ENCODE data around the gene GRXCR2. TPM values are rescaled to one million over a fixed set of nuclear protein-coding genes. Genes with fewer than 3 reads are reported as not detected.

GRXCR2 gene
- total RNA-seq, 1 experiment from 2014 or later: not detected

DNA sequence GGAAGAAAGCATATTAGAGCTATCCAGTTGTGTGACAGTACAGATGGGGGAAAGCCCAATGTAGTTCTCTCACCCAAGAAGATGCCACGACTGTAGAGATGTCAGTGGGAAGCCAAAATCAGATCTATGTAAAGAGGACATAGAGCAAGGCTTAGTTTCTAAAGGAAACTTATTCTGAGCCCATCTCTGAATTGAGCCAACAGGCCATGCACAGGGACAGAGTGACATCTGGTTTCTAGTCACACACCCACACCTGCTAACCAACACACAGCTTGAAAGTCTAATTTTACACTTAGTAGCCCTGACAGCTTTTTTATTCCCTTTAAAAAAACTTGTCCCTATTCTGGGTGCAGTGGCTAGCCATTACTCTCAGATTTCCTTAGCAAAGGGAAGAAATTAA is 59.9 kb downstream of the GRXCR2 start:
- no TSS peak for BruUV-seq (replicated peaks)

DNA sequence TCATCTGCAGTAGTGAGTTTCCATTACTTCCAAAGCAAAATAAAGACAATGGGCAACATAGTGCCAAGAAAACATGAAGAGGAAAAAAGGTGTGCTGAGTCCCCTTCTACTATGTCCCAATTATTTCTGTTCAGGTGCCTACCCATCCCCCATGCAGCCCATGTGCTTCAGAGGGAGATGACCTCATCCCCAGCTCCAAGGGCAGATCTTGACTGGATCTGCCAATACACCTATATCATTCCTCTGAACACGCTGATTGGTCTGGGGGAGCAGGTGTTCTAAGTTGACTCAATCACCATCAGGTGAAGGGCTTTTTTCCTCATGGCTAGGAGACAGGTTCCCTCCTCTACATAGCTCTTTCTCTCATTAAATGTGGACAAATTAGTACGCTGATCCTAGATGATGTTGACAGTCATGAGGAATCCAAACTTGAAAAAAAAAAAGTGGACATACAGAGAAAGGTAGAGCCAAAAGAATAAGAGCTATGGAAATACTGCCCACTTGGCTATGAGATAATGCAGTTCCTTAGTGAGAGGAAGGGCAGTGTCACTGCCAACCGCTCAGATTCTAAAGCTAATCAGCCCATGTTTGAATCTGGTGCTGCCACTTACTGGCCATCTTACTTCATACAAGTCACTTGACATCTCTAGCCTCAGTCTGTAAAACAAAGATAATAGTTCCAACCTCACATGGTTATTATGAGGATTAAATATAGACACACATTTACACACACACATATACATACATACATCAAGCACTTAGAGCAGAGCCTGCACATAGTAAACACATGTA is 60.8 kb downstream of the GRXCR2 start:
- H3K9me3 Mint-ChIP-seq (ENCODE audit: unreplicated experiment): no peaks in the 10 kb centered on the region
- ChIA-PET POLR2A (interaction anchor here (0.6 to 1.2 kb wide), 2 partner anchors 8 to 285 kb away, joined by 3 read pairs; no protein-coding TSS in a partner anchor), CTCF (interaction anchor here (0.5 to 3.2 kb wide), 31 partner anchors 9 to 1616 kb away, joined by 3 to 21 read pairs (median 4); no protein-coding TSS in a partner anchor)
- no peak overlapping the region for H3K27ac Mint-ChIP-seq (ENCODE audit: low read depth, unreplicated experiment)
- BruUV-seq (replicated peaks): no TSS peak
- DNase-seq (ENCODE audit: unreplicated experiment): peak; percentile 60
- intact Hi-C loops (cut with micrococcal nuclease): loop anchor here (1.0 to 5.0 kb wide), 3 partner anchors 115 to 1610 kb away; no protein-coding TSS in a partner anchor
- H3K4me1 Mint-ChIP-seq (ENCODE audit: insufficient read depth, unreplicated experiment): no peaks in the 10 kb centered on the region
- H3K4me3 Mint-ChIP-seq (ENCODE audit: unreplicated experiment): no peak overlapping the region
- no peaks in the 10 kb centered on the region for H3K27me3 Mint-ChIP-seq (ENCODE audit: insufficient read depth, unreplicated experiment)
- TF ChIP-seq, protein P1, sequence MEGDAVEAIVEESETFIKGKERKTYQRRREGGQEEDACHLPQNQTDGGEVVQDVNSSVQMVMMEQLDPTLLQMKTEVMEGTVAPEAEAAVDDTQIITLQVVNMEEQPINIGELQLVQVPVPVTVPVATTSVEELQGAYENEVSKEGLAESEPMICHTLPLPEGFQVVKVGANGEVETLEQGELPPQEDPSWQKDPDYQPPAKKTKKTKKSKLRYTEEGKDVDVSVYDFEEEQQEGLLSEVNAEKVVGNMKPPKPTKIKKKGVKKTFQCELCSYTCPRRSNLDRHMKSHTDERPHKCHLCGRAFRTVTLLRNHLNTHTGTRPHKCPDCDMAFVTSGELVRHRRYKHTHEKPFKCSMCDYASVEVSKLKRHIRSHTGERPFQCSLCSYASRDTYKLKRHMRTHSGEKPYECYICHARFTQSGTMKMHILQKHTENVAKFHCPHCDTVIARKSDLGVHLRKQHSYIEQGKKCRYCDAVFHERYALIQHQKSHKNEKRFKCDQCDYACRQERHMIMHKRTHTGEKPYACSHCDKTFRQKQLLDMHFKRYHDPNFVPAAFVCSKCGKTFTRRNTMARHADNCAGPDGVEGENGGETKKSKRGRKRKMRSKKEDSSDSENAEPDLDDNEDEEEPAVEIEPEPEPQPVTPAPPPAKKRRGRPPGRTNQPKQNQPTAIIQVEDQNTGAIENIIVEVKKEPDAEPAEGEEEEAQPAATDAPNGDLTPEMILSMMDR (IDR thresholded peaks at IDR 0.05; ENCODE audit: unreplicated experiment): peak; percentile 45
- H3K36me3 Mint-ChIP-seq (ENCODE audit: insufficient read depth, unreplicated experiment): peaks cover 8% of the 10 kb centered on the region

More for the DNA sequence above, 59.9 kb downstream of the GRXCR2 start:
- ChIA-PET POLR2A (interaction anchor here (1.2 kb wide), 1 partner anchor 9 kb away, joined by 3 read pairs; no protein-coding TSS in a partner anchor), CTCF (interaction anchor here (0.5 to 3.2 kb wide), 18 partner anchors 10 to 1611 kb away, joined by 3 to 21 read pairs (median 4); no protein-coding TSS in a partner anchor)
- H3K27ac Mint-ChIP-seq (ENCODE audit: low read depth, unreplicated experiment): no peak overlapping the region
- no peak overlapping the region for H3K4me3 Mint-ChIP-seq (ENCODE audit: unreplicated experiment)
- no peaks in the 10 kb centered on the region for H3K9me3 Mint-ChIP-seq (ENCODE audit: unreplicated experiment)
- TF ChIP-seq, protein P1 (IDR thresholded peaks at IDR 0.05; ENCODE audit: unreplicated experiment): no peak
- no peaks in the 10 kb centered on the region for H3K4me1 Mint-ChIP-seq (ENCODE audit: insufficient read depth, unreplicated experiment)
- intact Hi-C loops (cut with micrococcal nuclease): loop anchor here (1.0 to 5.0 kb wide), 3 partner anchors 116 to 1611 kb away; no protein-coding TSS in a partner anchor
- peaks cover 8% of the 10 kb centered on the region for H3K36me3 Mint-ChIP-seq (ENCODE audit: insufficient read depth, unreplicated experiment)
- DNase-seq (ENCODE audit: unreplicated experiment): no peak
- no peaks in the 10 kb centered on the region for H3K27me3 Mint-ChIP-seq (ENCODE audit: insufficient read depth, unreplicated experiment)

Other genes starting within 250 kb of the GRXCR2 start
- gene PRELID2, start 37.7 kb downstream of the GRXCR2 start, total RNA-seq (2022): 11.4 and 11.7 TPM in 2 replicates
- gene SH3RF2, start 63.6 kb upstream of the GRXCR2 start, total RNA-seq (2022): 14.9 and 29.6 TPM in 2 replicates
- gene PLAC8L1, start 232.6 kb upstream of the GRXCR2 start, total RNA-seq (2022): 2.5 and 3.0 TPM in 2 replicates